ENCODE results near the gene CLASRP. TPM values are rescaled to one million over a fixed set of nuclear protein-coding genes. Genes with fewer than 3 reads are reported as not detected.

The CLASRP gene
- total RNA-seq, 2 donors from 2014 or later, result 40.2 to 64.9 TPM

DNA sequence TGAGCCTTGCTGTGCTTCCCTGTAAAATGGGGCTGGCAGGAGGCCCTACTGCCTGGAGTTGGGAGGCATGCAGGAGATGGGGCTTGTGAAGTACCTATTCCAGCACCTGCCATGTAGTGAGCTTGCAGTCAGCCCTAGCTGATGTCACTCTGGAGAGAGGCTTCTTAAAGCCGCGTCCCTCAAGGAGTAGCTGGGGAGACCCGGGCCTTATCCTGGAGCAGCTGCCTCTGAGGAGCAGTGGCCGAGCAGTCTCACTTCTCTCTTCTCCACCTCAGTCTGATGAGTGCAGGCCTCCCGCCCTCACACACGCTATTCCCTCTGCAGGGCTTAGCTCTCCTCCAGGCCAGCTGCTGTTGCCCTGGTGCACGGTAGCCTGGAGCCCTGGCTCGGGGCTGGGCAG, 18.0 kb downstream of the CLASRP start:
- DNase-seq (no peak), ATAC-seq (no peak)
- no peaks in the 10 kb centered on the region for H3K27me3 ChIP-seq
- H3K27ac ChIP-seq, result no peak overlapping the region
- intact Hi-C loops (cut with DNase I), result no loop called here
- no peaks in the 10 kb centered on the region for H3K9me3 ChIP-seq
- TF ChIP-seq, protein P1, sequence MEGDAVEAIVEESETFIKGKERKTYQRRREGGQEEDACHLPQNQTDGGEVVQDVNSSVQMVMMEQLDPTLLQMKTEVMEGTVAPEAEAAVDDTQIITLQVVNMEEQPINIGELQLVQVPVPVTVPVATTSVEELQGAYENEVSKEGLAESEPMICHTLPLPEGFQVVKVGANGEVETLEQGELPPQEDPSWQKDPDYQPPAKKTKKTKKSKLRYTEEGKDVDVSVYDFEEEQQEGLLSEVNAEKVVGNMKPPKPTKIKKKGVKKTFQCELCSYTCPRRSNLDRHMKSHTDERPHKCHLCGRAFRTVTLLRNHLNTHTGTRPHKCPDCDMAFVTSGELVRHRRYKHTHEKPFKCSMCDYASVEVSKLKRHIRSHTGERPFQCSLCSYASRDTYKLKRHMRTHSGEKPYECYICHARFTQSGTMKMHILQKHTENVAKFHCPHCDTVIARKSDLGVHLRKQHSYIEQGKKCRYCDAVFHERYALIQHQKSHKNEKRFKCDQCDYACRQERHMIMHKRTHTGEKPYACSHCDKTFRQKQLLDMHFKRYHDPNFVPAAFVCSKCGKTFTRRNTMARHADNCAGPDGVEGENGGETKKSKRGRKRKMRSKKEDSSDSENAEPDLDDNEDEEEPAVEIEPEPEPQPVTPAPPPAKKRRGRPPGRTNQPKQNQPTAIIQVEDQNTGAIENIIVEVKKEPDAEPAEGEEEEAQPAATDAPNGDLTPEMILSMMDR (IDR thresholded peaks at IDR 0.05), result no peak
- TF ChIP-seq POLR2A (IDR thresholded peaks at IDR 0.05), result no peak
- H3K36me3 ChIP-seq (replicated peaks in 1 of 2; ENCODE audit: insufficient read depth in 1 of 2, low read depth in 2 of 2), result peaks cover 40 to 57% of the 10 kb centered on the region in 2 donors
- no peaks in the 10 kb centered on the region for H3K4me1 ChIP-seq
- H3K4me3 ChIP-seq, result no peak overlapping the region
- 86 to 94% methylated on average over 3 to 8 of the region's 8 CpGs for whole genome bisulfite sequencing, 2 donors

DNA sequence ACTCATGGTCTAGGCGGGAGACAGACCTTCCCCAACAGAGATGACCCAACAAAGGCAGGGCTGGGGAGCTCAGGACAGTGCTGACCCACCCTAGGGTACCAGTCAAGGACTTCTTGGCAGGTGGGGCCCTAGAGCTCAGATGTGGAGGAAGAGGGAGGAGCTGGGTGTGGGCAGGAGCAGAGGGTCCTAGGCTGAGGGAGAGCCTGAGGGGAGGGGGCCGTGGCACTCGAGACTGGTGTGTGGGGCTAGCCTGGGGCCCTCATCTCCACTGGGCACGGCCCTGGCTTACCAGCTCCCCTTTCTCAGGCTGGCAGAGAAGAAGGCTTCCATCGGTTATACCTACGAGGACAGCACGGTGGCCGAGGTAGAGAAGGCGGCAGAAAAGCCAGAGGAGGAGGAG, 18.6 kb downstream of the CLASRP start:
- H3K9me3 ChIP-seq, result no peaks in the 10 kb centered on the region
- no peak for TF ChIP-seq POLR2A (IDR thresholded peaks at IDR 0.05)
- TF ChIP-seq, protein P1 (IDR thresholded peaks at IDR 0.05), result no peak
- intact Hi-C loops (cut with DNase I), result no loop called here
- 86 to 90% methylated on average over 8 to 9 of the region's 9 CpGs for WGBS, 2 donors
- no peak for ATAC-seq
- peaks cover 42 to 57% of the 10 kb centered on the region in 2 donors for H3K36me3 ChIP-seq (replicated peaks in 1 of 2; ENCODE audit: insufficient read depth in 1 of 2, low read depth in 2 of 2)
- H3K27me3 ChIP-seq, result no peaks in the 10 kb centered on the region
- no peak overlapping the region for H3K27ac ChIP-seq
- no peak for DNase-seq
- no peak overlapping the region for H3K4me3 ChIP-seq
- no peaks in the 10 kb centered on the region for H3K4me1 ChIP-seq

DNA sequence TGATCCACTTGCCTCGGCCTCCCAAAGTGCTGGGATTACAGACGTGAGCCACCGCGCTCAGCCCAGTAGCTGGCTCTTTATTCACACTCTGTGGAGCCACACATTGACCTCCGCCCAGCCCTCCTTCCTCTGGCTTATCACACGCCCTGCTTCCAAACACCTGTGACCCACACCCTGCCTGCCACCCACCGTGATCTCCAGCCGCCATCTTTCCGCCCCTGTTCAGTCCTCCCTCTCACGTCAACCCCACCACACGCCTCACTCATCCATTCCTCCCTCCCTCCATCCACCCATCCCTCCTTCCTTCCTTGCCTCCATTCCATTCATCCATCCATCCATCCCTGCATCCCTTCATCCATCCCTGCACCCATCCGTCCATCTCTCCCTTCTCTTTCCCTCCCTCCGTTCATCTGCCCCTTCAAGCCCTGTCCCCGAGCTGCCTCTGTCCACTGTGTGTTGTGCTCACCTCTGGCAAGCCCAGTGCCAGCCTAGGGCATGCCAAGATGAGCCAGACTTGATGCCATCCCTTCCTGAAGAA, 19.8 kb downstream of the CLASRP start:
- Histone ChIP-seq H3K4me1 (no peaks in the 10 kb centered on the region), H3K27ac (no peak overlapping the region), H3K27me3 (no peaks in the 10 kb centered on the region), H3K9me3 (no peaks in the 10 kb centered on the region), H3K36me3 (replicated peaks in 1 of 2; ENCODE audit: insufficient read depth in 1 of 2, low read depth in 2 of 2) (peaks cover 44 to 52% of the 10 kb centered on the region in 2 donors), H3K4me3 (no peak overlapping the region)
- no peak for ATAC-seq
- WGBS, 2 donors, result 79 to 83% methylated on average over 14 of the region's 14 CpGs
- no peak for TF ChIP-seq POLR2A (IDR thresholded peaks at IDR 0.05)
- TF ChIP-seq, protein P1 (IDR thresholded peaks at IDR 0.05), result no peak
- intact Hi-C loops (cut with DNase I), result no loop called here
- DNase-seq, result no peak

DNA sequence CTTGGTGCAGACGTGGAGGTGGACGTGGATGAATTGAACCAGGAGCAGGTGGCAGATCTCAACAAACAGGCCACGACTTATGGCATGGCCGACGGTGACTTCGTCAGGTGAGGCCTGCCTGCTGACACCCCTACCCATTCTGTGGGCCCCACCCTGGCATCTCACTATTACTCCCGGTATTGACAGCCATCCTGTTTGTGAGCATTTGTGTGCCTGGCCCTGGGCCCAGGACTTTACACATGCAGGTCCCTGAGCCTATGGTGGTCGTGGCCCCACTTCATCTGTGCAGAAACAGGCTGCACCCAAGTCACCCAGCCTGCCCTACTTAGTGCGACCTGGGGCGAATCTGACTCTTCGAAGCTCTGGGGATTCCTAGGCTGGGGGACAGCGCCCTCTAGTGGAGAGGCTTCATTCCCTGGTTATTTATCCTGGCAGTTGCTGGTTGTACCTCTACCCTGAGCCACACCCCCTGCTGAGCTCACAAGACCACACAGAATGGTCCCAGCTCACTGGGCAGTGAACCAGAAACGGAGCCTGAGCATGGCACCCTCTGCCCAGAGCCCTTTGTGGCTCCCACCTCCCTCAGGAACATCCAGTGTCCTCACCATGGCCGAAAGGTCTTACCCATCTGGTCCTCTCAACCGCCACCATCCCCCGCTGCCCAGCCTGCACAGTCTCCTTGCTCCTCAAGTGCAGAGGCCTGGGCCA, 20.6 kb downstream of the CLASRP start:
- Histone ChIP-seq H3K27me3 (no peaks in the 10 kb centered on the region), H3K9me3 (no peaks in the 10 kb centered on the region), H3K4me3 (no peak overlapping the region), H3K4me1 (no peaks in the 10 kb centered on the region), H3K36me3 (replicated peaks in 1 of 2; ENCODE audit: insufficient read depth in 1 of 2, low read depth in 2 of 2) (peaks cover 51% of the 10 kb centered on the region in 2 donors), H3K27ac (no peak overlapping the region)
- WGBS, 2 donors, result 48 to 100% methylated on average over 2 to 16 of the region's 16 CpGs
- ATAC-seq (peak; percentile 72), DNase-seq (peak; percentile 71 to 85 (median 84))
- TF ChIP-seq, protein P1 (IDR thresholded peaks at IDR 0.05), result peak; percentile 69 to 91 (median 87)
- no peak for TF ChIP-seq POLR2A (IDR thresholded peaks at IDR 0.05)
- intact Hi-C loops (cut with DNase I), result no loop called here

DNA sequence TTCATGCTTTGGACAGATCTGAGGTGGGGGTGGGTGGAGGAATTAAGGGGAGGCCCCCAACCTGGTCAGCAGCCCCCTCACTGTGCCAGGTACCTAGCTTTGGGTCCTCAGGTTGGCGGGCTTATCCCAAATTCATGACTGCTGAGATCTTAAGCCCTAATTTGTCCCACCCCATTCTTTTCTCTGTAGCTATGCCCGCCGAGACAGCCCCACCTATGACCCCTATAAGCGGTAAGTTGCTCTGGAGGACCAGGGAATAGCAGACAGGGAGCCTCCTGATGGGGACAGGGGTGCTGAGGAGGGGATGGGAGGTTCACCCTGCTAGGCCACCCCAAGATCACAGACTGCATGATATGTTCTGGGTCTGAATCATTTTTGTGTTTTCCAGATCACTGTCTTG, 23.1 kb downstream of the CLASRP start:
- Histone ChIP-seq H3K36me3 (replicated peaks in 1 of 2; ENCODE audit: insufficient read depth in 1 of 2, low read depth in 2 of 2) (peaks cover 48 to 51% of the 10 kb centered on the region in 2 donors), H3K9me3 (no peaks in the 10 kb centered on the region), H3K4me1 (no peaks in the 10 kb centered on the region), H3K4me3 (no peak overlapping the region), H3K27me3 (no peaks in the 10 kb centered on the region), H3K27ac (no peak overlapping the region)
- DNase-seq (no peak), ATAC-seq (no peak)
- intact Hi-C loops (cut with DNase I), result no loop called here
- TF ChIP-seq, protein P1 (IDR thresholded peaks at IDR 0.05), result no peak
- TF ChIP-seq POLR2A (IDR thresholded peaks at IDR 0.05), result no peak
- WGBS, 2 donors, result 84% methylated on average over 4 of the region's 4 CpGs
